HG03103 (cell line): ENCODE results near the gene CDK4.
"Not testable (repeated sequence)": the region's sequence is repeated elsewhere in the genome, so short reads cannot be mapped to it uniquely, and the experiment has no call there.

ENCODE experiments used
- ATAC-seq: cut with Tn5 transposase; IDR thresholded peaks from one replicate; pipeline ENCODE4 v1.9.1; 2021; ENCODE audit warnings: low read depth; ENCODE audit not compliant: unreplicated experiment

The CDK4 gene

GRCh38 chr12:57751788-57752667 is at the start of gene CDK4:
CDK4 (minus strand) TSS chr12:57752310; CDS start chr12:57751717, 593 bp downstream.
- peak; percentile 53 for ATAC-seq

- no peak for ATAC-seq
Observed at GRCh38 chr12:57800965-57801364, 48.9 kb upstream of the CDK4 start.

GRCh38 chr12:57797933-57798332 is 45.8 kb upstream of the CDK4 start:
- no peak for ATAC-seq

- ATAC-seq: no peak
Observed at GRCh38 chr12:57796996-57797395, 44.9 kb upstream of the CDK4 start.

- no peak for ATAC-seq
Observed at GRCh38 chr12:57795354-57795753, 43.2 kb upstream of the CDK4 start.

GRCh38 chr12:57793920-57794319 is 41.8 kb upstream of the CDK4 start:
- ATAC-seq: no peak

- no peak for ATAC-seq
Observed at GRCh38 chr12:57783861-57784260, 31.8 kb upstream of the CDK4 start.

- no peak for ATAC-seq
Observed at GRCh38 chr12:57783466-57783801, 31.3 kb upstream of the CDK4 start.

GRCh38 chr12:57782608-57783465 is 30.7 kb upstream of the CDK4 start, which contains the start of gene TSFM:
TSFM (plus strand) TSS chr12:57782787; CDS start chr12:57782802, 15 bp downstream.
- ATAC-seq: peak; percentile 86

GRCh38 chr12:57782243-57782607 is 30.1 kb upstream of the CDK4 start:
- ATAC-seq: peak; percentile 7

- ATAC-seq: no peak
Observed at GRCh38 chr12:57781801-57782200, 29.7 kb upstream of the CDK4 start.

- ATAC-seq: no peak
Observed at GRCh38 chr12:57781244-57781643, 29.1 kb upstream of the CDK4 start.

GRCh38 chr12:57780284-57780897 is 28.3 kb upstream of the CDK4 start:
- no peak for ATAC-seq

GRCh38 chr12:57779736-57780135 is 27.6 kb upstream of the CDK4 start:
- ATAC-seq: no peak

GRCh38 chr12:57777911-57778310 is 25.8 kb upstream of the CDK4 start:
- ATAC-seq: no peak

GRCh38 chr12:57777367-57777766 is 25.3 kb upstream of the CDK4 start:
- no peak for ATAC-seq

- no peak for ATAC-seq
Observed at GRCh38 chr12:57776247-57776587, 24.1 kb upstream of the CDK4 start.

- ATAC-seq: no peak
Observed at GRCh38 chr12:57775563-57776246, 23.6 kb upstream of the CDK4 start.

- no peak for ATAC-seq
Observed at GRCh38 chr12:57775044-57775443, 22.9 kb upstream of the CDK4 start.

GRCh38 chr12:57774634-57775033 is 22.5 kb upstream of the CDK4 start:
- not testable (repeated sequence) for ATAC-seq
